Transverse colon (tissue), 4 donors: Measurements from ENCODE around the gene B4GALT5. TPM values are rescaled to one million over a fixed set of nuclear protein-coding genes. Genes with fewer than 3 reads are reported as not detected.

Experiments used
- DNase-seq: peaks from one replicate; pipeline ENCODE4 v3.0.0-alpha.2; 2019
- H3K27ac ChIP-seq, 4 donors: fragments of 200-600 bp; sonication (generic); 2 replicates each; pipeline ENCODE4 v1.5.1; 2016 to 2018; ENCODE audit warnings: inconsistent platforms in 4 of 4
- H3K27me3 ChIP-seq: fragments of 200-600 bp; sonication (generic); 2 replicates; pipeline ENCODE4 v1.5.1; 2017; ENCODE audit warnings: inconsistent platforms
- H3K36me3 ChIP-seq, 4 donors: fragments of 200-600 bp; sonication (generic); 2 replicates each; pipeline ENCODE4 v1.5.1; 2017 to 2019; ENCODE audit warnings: inconsistent platforms in 4 of 4
- H3K4me1 ChIP-seq, 4 donors: fragments of 200-600 bp; sonication (generic); 2 replicates each; pipeline ENCODE4 v1.5.1; 2017 to 2020; ENCODE audit warnings: inconsistent platforms in 4 of 4
- H3K4me3 ChIP-seq, 4 donors: fragments of 200-600 bp; sonication (generic); 1 replicate in 1 of 4; 2 replicates in 3 of 4; pipeline versions ENCODE4 v1.5.1 to v1.6.1; 2017 to 2019; ENCODE audit warnings: inconsistent platforms in 4 of 4
- H3K9me3 ChIP-seq, 2 donors: fragments of 200-600 bp; sonication (generic); 2 replicates each; pipeline ENCODE4 v1.5.1; 2017 to 2019; ENCODE audit warnings: inconsistent platforms in 2 of 2
- EP300 ChIP-seq: sonication (generic); formaldehyde crosslinking; IDR thresholded peaks from one replicate; pipeline ENCODE4 v1.6.1; 2017; ENCODE audit warnings: antibody characterized with exemption, low read depth
- POLR2A ChIP-seq: fragments of 450-650 bp; IDR thresholded peaks from one replicate; pipeline ENCODE4 v1.6.1; 2016; ENCODE audit warnings: antibody characterized with exemption, mild to moderate bottlenecking, moderate library complexity
- POLR2AphosphoS5 ChIP-seq, 3 donors: sonication (generic); formaldehyde crosslinking; IDR thresholded peaks; one replicate each; pipeline ENCODE4 v1.6.1; 2016; ENCODE audit warnings: antibody characterized with exemption in 3 of 3
- WGBS, 2 donors: methylation state at CpG; one replicate each; pipeline ENCODE4 v1.1.5; 2018; ENCODE audit warnings: low coverage in 1 of 2; 5-methylcytosine and 5-hydroxymethylcytosine counted together
- in situ Hi-C, 4 donors: fragments of 200-750 bp; cut with MboI; loops; one replicate each; pipeline versions ENCODE4 v1.15.0 to v1.15.1; 2017; ENCODE audit warnings: low sequenced_read_pairs in 3 of 4, low pct_ligation_motif_present in 1 of 4, low pct_unique_long_range_greater_than_20kb in 1 of 4
- intact Hi-C: fragments of 100-400 bp; cut with DNase I; formaldehyde crosslinking; loops from one replicate; pipeline ENCODE4 v1.15.1; 2023; ENCODE audit warnings: low total_unique reads
- total RNA-seq, 4 donors: library from RNA; depleted of rRNA; stranded (reverse); fragments of >200 nt; gene quantifications; one replicate each; pipeline ENCODE4 v1.1.0, GENCODE V29; 2016
- TF ChIP-seq, protein P1 (sequence below), 5 experiments: fragments of 200-600 bp in 3 of 5; fragments of 450-650 bp in 2 of 5; sonication (generic) in 3 of 5; IDR thresholded peaks; 1 replicate in 2 of 5; 2 replicates in 3 of 5; pipeline ENCODE4 v1.5.1; 2016 to 2017; ENCODE audit warnings: antibody characterized with exemption in 5 of 5, inconsistent platforms in 3 of 5, mild to moderate bottlenecking in 2 of 5, moderate library complexity in 1 of 5

B4GALT5 gene
- total RNA-seq, 4 donors from 2014 or later, result 22.3 to 43.2 (median 29.4) TPM

DNA sequence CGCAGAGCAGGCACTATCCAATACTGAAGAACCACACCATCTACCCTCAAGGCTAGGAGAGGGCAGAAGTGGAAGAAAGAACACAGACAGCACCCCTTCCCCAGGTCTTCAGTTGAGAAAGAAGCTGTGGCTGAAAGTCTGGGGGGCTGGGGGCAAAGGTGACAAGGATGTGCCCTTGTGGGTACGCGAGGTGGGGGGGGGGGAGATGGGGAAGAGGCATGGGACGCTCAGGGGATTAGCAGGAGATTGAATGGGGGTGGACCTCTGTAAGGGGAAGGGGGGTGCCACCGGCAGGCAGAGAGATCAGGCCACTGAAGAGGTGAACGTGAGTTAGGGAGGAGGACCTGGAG is 1.1 kb downstream of the B4GALT5 start:
- in situ Hi-C loops (no loop called here), intact Hi-C loops (no loop called here)
- Histone ChIP-seq H3K36me3 (no peaks in the 10 kb centered on the region), H3K9me3 (no peaks in the 10 kb centered on the region), H3K4me3 (peak overlapping the region; percentile 88 to 99 (median 95)), H3K27ac (peak overlapping the region; percentile 93 to 99 (median 98)), H3K4me1 (peaks cover 15 to 59% (median 39%) of the 10 kb centered on the region in 4 donors), H3K27me3 (no peaks in the 10 kb centered on the region)
- TF ChIP-seq EP300, result no peak
- TF ChIP-seq, protein P1, sequence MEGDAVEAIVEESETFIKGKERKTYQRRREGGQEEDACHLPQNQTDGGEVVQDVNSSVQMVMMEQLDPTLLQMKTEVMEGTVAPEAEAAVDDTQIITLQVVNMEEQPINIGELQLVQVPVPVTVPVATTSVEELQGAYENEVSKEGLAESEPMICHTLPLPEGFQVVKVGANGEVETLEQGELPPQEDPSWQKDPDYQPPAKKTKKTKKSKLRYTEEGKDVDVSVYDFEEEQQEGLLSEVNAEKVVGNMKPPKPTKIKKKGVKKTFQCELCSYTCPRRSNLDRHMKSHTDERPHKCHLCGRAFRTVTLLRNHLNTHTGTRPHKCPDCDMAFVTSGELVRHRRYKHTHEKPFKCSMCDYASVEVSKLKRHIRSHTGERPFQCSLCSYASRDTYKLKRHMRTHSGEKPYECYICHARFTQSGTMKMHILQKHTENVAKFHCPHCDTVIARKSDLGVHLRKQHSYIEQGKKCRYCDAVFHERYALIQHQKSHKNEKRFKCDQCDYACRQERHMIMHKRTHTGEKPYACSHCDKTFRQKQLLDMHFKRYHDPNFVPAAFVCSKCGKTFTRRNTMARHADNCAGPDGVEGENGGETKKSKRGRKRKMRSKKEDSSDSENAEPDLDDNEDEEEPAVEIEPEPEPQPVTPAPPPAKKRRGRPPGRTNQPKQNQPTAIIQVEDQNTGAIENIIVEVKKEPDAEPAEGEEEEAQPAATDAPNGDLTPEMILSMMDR (IDR thresholded peaks at IDR 0.05), result no peak
- TF ChIP-seq POLR2AphosphoS5 (IDR thresholded peaks at IDR 0.05), result no peak
- no peak for TF ChIP-seq POLR2A
- no peak for DNase-seq
- 1 to 11% methylated on average over 1 to 6 of the region's 6 CpGs for WGBS, 2 donors

DNA sequence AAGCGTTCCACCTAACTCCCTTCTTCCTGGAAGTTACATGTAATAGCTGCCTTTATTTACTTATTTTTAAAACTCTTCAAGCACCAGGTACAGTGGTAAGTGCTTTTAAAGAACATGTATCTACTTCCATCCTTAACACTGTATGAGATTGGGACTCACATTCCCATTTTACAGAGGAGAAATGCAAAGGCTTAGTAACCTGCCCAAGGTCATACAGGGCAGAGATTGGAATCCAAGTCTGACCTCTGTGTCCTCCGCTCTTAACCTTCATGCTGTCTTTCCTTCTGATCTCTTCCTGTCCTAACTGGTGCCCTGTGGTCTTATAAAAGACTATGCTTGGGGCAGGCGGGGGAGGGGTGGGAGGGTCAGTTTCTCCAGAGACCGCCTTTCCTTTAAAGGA is 1.6 kb downstream of the B4GALT5 start:
- DNase-seq, result no peak

DNA sequence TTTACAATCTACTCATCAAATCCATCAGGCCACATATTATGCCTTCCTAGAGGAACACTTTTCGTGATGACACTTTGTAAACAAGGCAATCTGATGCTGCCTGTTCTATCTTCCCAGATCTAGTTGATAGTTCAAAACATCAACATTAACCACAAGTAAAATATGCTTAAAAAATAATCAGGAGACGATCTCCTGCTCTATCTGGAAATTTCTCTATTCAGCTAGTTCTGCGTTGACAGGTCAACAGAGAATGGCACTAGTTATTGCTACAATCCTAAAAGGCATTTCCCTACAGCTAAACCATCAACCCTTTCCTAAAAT is 2.1 kb downstream of the B4GALT5 start:
- 49 to 58% methylated on average over 2 to 3 of the region's 3 CpGs for WGBS, 2 donors
- in situ Hi-C loops (no loop called here), intact Hi-C loops (no loop called here)
- no peak for DNase-seq
- TF ChIP-seq POLR2AphosphoS5 (IDR thresholded peaks at IDR 0.05) (no peak), POLR2A (no peak), EP300 (no peak)
- TF ChIP-seq, protein P1 (IDR thresholded peaks at IDR 0.05), result no peak
- H3K4me3 ChIP-seq, result peak overlapping the region in 1 of 4 donors; percentile 98
- no peaks in the 10 kb centered on the region for H3K27me3 ChIP-seq
- H3K27ac ChIP-seq, result peak overlapping the region; percentile 93 to 99 (median 98)
- peaks cover 24 to 69% (median 48%) of the 10 kb centered on the region in 4 donors for H3K4me1 ChIP-seq
- no peaks in the 10 kb centered on the region for H3K36me3 ChIP-seq
- no peaks in the 10 kb centered on the region for H3K9me3 ChIP-seq

More for the DNA sequence above, 1.6 kb downstream of the B4GALT5 start:
- Histone ChIP-seq H3K4me3 (peak overlapping the region; percentile 88 to 99 (median 95)), H3K27ac (peak overlapping the region; percentile 93 to 99 (median 98)), H3K4me1 (peaks cover 19 to 64% (median 43%) of the 10 kb centered on the region in 4 donors), H3K27me3 (no peaks in the 10 kb centered on the region), H3K9me3 (no peaks in the 10 kb centered on the region), H3K36me3 (no peaks in the 10 kb centered on the region)
- in situ Hi-C loops, result no loop called here
- TF ChIP-seq, protein P1 (IDR thresholded peaks at IDR 0.05), result no peak
- TF ChIP-seq POLR2AphosphoS5 (IDR thresholded peaks at IDR 0.05), result no peak
- no peak for TF ChIP-seq EP300
- TF ChIP-seq POLR2A, result no peak
- intact Hi-C loops, result no loop called here
- 29 to 51% methylated on average over 1 to 4 of the region's 4 CpGs for WGBS, 2 donors

DNA sequence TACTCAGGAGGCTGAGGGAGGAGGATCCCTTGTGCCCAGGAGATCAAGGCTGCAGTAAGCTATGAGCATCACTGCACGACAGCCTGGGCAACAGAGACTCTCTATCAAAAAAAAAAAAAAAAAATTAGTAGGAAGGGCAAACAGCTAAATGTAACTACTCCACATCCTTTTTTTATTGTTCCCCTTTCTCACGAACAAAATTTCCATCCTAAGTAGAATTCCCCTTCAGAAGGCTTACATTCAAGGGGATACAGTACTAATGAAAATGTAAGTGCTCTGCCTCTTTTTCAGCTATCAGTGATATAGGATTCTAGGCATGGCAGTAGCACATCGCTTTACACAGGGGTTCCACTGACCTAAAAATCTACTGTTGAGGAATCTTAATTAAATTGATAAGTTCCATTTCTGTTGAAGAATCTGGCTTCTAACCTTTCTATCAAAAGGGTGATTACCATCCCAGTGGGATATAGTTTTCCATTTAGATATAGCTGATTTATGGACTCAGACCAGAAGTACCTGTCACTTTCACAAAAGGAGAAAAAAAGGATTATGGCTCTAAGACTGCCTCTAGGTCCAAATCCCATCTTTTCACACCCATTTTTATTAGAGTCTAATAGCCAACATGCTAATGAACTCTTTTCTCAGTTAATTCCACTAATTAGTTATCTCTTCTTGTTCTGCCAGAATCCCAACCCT is 2.6 kb downstream of the B4GALT5 start:
- Histone ChIP-seq H3K36me3 (no peaks in the 10 kb centered on the region), H3K4me3 (peak overlapping the region in 1 of 4 donors; percentile 98), H3K27me3 (no peaks in the 10 kb centered on the region), H3K27ac (peak overlapping the region; percentile 93 to 99 (median 98)), H3K9me3 (no peaks in the 10 kb centered on the region), H3K4me1 (peaks cover 29 to 74% (median 53%) of the 10 kb centered on the region in 4 donors)
- no peak for TF ChIP-seq EP300
- TF ChIP-seq POLR2A, result no peak
- TF ChIP-seq POLR2AphosphoS5 (IDR thresholded peaks at IDR 0.05), result no peak
- TF ChIP-seq, protein P1 (IDR thresholded peaks at IDR 0.05), result no peak
- in situ Hi-C loops, result no loop called here
- 33 to 49% methylated on average over 3 of the region's 3 CpGs for WGBS, 2 donors
- no peak for DNase-seq
- intact Hi-C loops, result no loop called here
